Skeletal muscle tissue (tissue), 4 donors: ENCODE data around the gene TTC12. TPM values are rescaled to one million over a fixed set of nuclear protein-coding genes. Genes with fewer than 3 reads are reported as not detected.

ENCODE experiments used
- H3K27ac ChIP-seq: one replicate; pipeline ENCODE4 v1.7.0; 2013; ENCODE audit warnings: mild to moderate bottlenecking, low read depth, low read length, inconsistent platforms
- H3K27me3 ChIP-seq, 3 donors: one replicate each; pipeline ENCODE4 v1.7.0; 2013; ENCODE audit warnings: low read length in 3 of 3; ENCODE audit not compliant: control insufficient read depth in 3 of 3, insufficient read depth in 3 of 3
- H3K36me3 ChIP-seq, 3 donors: one replicate each; pipeline ENCODE4 v1.7.0; 2013; ENCODE audit warnings: low read length in 3 of 3; ENCODE audit not compliant: control insufficient read depth in 3 of 3, insufficient read depth in 3 of 3
- H3K4me1 ChIP-seq, 3 donors: one replicate each; pipeline ENCODE4 v1.7.0; 2013; ENCODE audit warnings: low read length in 3 of 3, mild to moderate bottlenecking in 3 of 3; ENCODE audit not compliant: control insufficient read depth in 3 of 3, insufficient read depth in 3 of 3
- H3K4me3 ChIP-seq, 3 donors: one replicate each; pipeline ENCODE4 v1.7.0; 2013; ENCODE audit warnings: low read length in 3 of 3
- H3K9ac ChIP-seq, 3 donors: one replicate each; pipeline ENCODE4 v1.7.0; 2013; ENCODE audit warnings: low read length in 3 of 3, mild to moderate bottlenecking in 3 of 3, moderate library complexity in 2 of 3, low read depth in 1 of 3
- H3K9me3 ChIP-seq, 3 donors: one replicate each; pipeline ENCODE4 v1.7.0; 2013; ENCODE audit warnings: low read length in 3 of 3; ENCODE audit not compliant: control insufficient read depth in 3 of 3
- total RNA-seq: library from RNA; depleted of rRNA; stranded (reverse); fragments of >200 nt; gene quantifications from one replicate; pipeline ENCODE4 v1.2.3, GENCODE V29; 2014
- donor health status: Osteomylitis.

The TTC12 gene
- total RNA-seq, 1 donor from 2014 or later = 10.4 TPM

GRCh38 chr11:113408206-113408605 is 93.8 kb downstream of the TTC12 start:
- Histone ChIP-seq H3K27ac (no peak overlapping the region), H3K4me3 (no peak overlapping the region), H3K36me3 (no peaks in the 10 kb centered on the region), H3K9me3 (no peaks in the 10 kb centered on the region), H3K27me3 (peaks cover 0 to 18% (median 0%) of the 10 kb centered on the region in 3 donors), H3K4me1 (no peaks in the 10 kb centered on the region), H3K9ac (no peak overlapping the region)

DNA sequence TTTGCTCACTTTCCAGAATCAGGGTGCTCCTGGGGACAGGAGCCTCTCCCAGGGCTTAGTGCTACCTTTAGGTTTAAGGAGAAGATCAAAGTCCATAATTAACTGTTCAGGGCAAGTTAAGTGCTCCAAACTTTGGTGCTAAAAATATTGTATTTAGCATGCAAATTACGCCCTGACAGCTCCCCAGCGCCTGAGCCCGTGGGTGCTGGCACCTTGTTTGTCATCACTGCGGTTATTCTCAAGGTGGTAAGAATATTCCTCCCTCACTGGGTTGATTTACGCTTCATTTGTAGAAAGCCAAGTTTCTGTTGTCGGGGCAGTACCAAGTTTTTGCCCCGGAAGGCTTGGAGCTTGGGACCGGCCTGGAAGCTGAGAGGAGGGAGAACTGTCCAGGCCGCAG is 94.5 kb downstream of the TTC12 start:
- Histone ChIP-seq H3K9ac (no peak overlapping the region), H3K4me1 (no peaks in the 10 kb centered on the region), H3K36me3 (no peaks in the 10 kb centered on the region), H3K27me3 (peaks cover 0 to 18% (median 0%) of the 10 kb centered on the region in 3 donors), H3K27ac (no peak overlapping the region), H3K4me3 (no peak overlapping the region), H3K9me3 (no peaks in the 10 kb centered on the region)

GRCh38 chr11:113409526-113409925 is 95.1 kb downstream of the TTC12 start:
- H3K9me3 ChIP-seq = no peaks in the 10 kb centered on the region
- peaks cover 0 to 18% (median 0%) of the 10 kb centered on the region in 3 donors for H3K27me3 ChIP-seq
- no peaks in the 10 kb centered on the region for H3K4me1 ChIP-seq
- H3K27ac ChIP-seq = no peak overlapping the region
- H3K36me3 ChIP-seq = no peaks in the 10 kb centered on the region
- no peak overlapping the region for H3K9ac ChIP-seq
- H3K4me3 ChIP-seq = no peak overlapping the region

GRCh38 chr11:113410414-113411135 is 96.2 kb downstream of the TTC12 start:
- Histone ChIP-seq H3K27ac (no peak overlapping the region), H3K4me1 (no peaks in the 10 kb centered on the region), H3K9ac (no peak overlapping the region), H3K27me3 (peaks cover 0 to 18% (median 0%) of the 10 kb centered on the region in 3 donors), H3K4me3 (no peak overlapping the region), H3K9me3 (no peaks in the 10 kb centered on the region), H3K36me3 (no peaks in the 10 kb centered on the region)

GRCh38 chr11:113411536-113411935 is 97.2 kb downstream of the TTC12 start:
- Histone ChIP-seq H3K4me1 (no peaks in the 10 kb centered on the region), H3K9ac (no peak overlapping the region), H3K27me3 (peaks cover 0 to 16% (median 0%) of the 10 kb centered on the region in 3 donors), H3K4me3 (no peak overlapping the region), H3K9me3 (no peaks in the 10 kb centered on the region), H3K36me3 (no peaks in the 10 kb centered on the region), H3K27ac (no peak overlapping the region)

GRCh38 chr11:113412675-113413074 is 98.3 kb downstream of the TTC12 start:
- Histone ChIP-seq H3K27me3 (peaks cover 0 to 16% (median 0%) of the 10 kb centered on the region in 3 donors), H3K9ac (no peak overlapping the region), H3K4me1 (no peaks in the 10 kb centered on the region), H3K27ac (no peak overlapping the region), H3K36me3 (no peaks in the 10 kb centered on the region), H3K4me3 (no peak overlapping the region), H3K9me3 (no peaks in the 10 kb centered on the region)

- Histone ChIP-seq H3K4me1 (peaks cover 0 to 8% (median 8%) of the 10 kb centered on the region in 3 donors), H3K9me3 (no peaks in the 10 kb centered on the region), H3K9ac (no peak overlapping the region), H3K4me3 (no peak overlapping the region), H3K27ac (no peak overlapping the region), H3K36me3 (no peaks in the 10 kb centered on the region), H3K27me3 (peaks cover 0 to 7% (median 0%) of the 10 kb centered on the region in 3 donors)
Observed at GRCh38 chr11:113415343-113415742, 101.0 kb downstream of the TTC12 start.

Other genes starting within 250 kb of the TTC12 start
- not detected for gene ANKK1, start 73.2 kb downstream of the TTC12 start, total RNA-seq
- not detected for gene DRD2, start 160.8 kb downstream of the TTC12 start, total RNA-seq